ENCODE results near the gene ENDOD1. TPM values are rescaled to one million over a fixed set of nuclear protein-coding genes. Genes with fewer than 3 reads are reported as not detected.
"Not testable (repeated sequence)": the region's sequence is repeated elsewhere in the genome, so short reads cannot be mapped to it uniquely, and the experiment has no call there.

The ENDOD1 gene
- total RNA-seq, 1 experiment from 2014 or later = 28.2 TPM

DNA sequence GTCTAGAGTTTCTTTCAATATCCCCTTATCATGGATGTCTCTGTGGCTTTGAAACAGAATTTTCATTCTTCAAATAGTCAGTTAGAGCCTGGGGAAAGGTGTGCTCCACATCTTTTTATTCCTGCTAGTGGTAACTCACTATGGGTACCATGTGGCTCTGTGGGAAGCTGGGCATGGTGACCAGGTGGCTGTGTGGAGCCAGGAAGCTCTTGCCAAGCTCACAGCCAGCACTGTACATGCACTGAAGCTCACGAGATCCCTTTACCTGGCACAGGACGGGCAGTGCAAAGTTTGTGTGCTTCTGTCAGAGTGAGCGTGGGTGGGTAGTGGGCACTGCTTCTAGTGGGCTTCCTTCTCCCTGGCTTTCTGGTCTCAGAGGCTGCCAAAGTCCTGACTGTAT, 46.7 kb upstream of the ENDOD1 start:
- Histone ChIP-seq H3K27me3 (ENCODE audit: control insufficient read depth, insufficient read depth, low read length) (peaks cover 27% of the 10 kb centered on the region), H3K4me3 (ENCODE audit: low read depth in 2 of 2, low read length in 2 of 2) (no peak overlapping the region), H3K27ac (ENCODE audit: low read length) (no peak overlapping the region), H3K36me3 (ENCODE audit: control insufficient read depth, insufficient read depth, low read length) (no peaks in the 10 kb centered on the region), H3K9me3 (ENCODE audit: control insufficient read depth, insufficient read depth, low read depth, low read length) (no peaks in the 10 kb centered on the region), H3K4me1 (ENCODE audit: control insufficient read depth, insufficient read depth, low read length) (no peaks in the 10 kb centered on the region)
- in situ Hi-C loops (cut with HindIII; ENCODE audit: low pct_unique_long_range_greater_than_20kb, low sequenced_read_pairs) (no loop called here), intact Hi-C loops (cut with micrococcal nuclease; ENCODE audit: unreplicated experiment) (no loop called here)
- BruUV-seq (replicated peaks) = no TSS peak
- ATAC-seq (no peak), DNase-seq (ENCODE audit: low read depth, low spot score) (no peak)
- CTCF ChIA-PET = no interaction called here
- TF ChIP-seq TCF7L2 (IDR thresholded peaks at IDR 0.05; ENCODE audit: low read depth, low read length) = no peak
- POLR2A ChIA-PET = no interaction called here

DNA sequence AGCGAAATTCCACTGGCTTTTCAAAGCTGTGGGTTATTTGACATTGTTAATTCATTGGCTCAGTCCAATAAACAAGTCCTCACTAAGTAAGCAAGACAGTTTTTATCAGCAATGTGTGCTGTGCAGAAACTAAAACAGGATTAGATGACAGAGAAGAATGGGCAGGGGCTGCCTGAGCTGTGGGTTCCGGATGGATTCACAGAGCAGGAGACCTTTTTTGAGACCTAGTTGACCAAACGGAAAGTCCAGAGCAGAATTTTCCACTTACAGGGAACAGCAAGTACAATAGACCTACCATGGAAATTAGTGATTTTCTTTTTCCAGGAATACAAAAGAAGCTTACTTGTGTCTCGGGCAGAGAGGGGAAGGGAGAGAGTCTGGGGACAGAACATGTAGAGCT, 45.6 kb upstream of the ENDOD1 start:
- TF ChIP-seq POLR2AphosphoS5 (IDR thresholded peaks at IDR 0.05; ENCODE audit: low read depth, low read length) = no peak

DNA sequence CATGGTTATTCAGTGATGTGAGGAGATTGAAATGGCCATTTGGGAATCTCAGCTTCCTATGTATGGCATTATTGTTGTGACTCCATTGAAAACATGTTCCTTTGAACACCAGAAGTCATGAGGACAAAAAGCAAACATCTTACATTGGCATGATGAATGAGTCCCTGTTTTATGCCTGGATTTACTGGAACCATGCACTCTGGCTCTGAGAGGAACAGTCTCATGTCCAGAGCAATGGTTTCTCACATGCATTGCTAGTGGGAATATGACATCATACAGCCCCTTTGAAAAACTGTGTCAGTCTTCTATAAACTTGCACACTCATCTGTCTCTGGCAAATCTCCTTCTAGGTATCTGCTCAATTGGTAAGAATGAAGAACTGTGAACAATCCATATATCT, 43.8 kb upstream of the ENDOD1 start:
- Histone ChIP-seq H3K27me3 (ENCODE audit: control insufficient read depth, insufficient read depth, low read length) (peaks cover 34% of the 10 kb centered on the region), H3K36me3 (ENCODE audit: control insufficient read depth, insufficient read depth, low read length) (no peaks in the 10 kb centered on the region), H3K4me3 (ENCODE audit: low read depth in 2 of 2, low read length in 2 of 2) (no peak overlapping the region), H3K9me3 (ENCODE audit: control insufficient read depth, insufficient read depth, low read depth, low read length) (no peaks in the 10 kb centered on the region), H3K4me1 (ENCODE audit: control insufficient read depth, insufficient read depth, low read length) (no peaks in the 10 kb centered on the region), H3K27ac (ENCODE audit: low read length) (no peak overlapping the region)
- ATAC-seq (no peak), DNase-seq (ENCODE audit: low read depth, low spot score) (no peak)
- ChIA-PET POLR2A (interaction anchor here (0.6 kb wide), 1 partner anchor 261 kb away, joined by 5 read pairs; no protein-coding TSS in a partner anchor), CTCF (no interaction called here)
- in situ Hi-C loops (cut with HindIII; ENCODE audit: low pct_unique_long_range_greater_than_20kb, low sequenced_read_pairs) (no loop called here), intact Hi-C loops (cut with micrococcal nuclease; ENCODE audit: unreplicated experiment) (no loop called here)
- BruUV-seq (replicated peaks) = no TSS peak
- TF ChIP-seq SIN3A (IDR thresholded peaks at IDR 0.05; ENCODE audit: borderline replicate concordance, insufficient read depth, low read depth, low read length) = no peak
- TF ChIP-seq TCF7L2 (IDR thresholded peaks at IDR 0.05; ENCODE audit: low read depth, low read length) = no peak
- TF ChIP-seq, protein P1, sequence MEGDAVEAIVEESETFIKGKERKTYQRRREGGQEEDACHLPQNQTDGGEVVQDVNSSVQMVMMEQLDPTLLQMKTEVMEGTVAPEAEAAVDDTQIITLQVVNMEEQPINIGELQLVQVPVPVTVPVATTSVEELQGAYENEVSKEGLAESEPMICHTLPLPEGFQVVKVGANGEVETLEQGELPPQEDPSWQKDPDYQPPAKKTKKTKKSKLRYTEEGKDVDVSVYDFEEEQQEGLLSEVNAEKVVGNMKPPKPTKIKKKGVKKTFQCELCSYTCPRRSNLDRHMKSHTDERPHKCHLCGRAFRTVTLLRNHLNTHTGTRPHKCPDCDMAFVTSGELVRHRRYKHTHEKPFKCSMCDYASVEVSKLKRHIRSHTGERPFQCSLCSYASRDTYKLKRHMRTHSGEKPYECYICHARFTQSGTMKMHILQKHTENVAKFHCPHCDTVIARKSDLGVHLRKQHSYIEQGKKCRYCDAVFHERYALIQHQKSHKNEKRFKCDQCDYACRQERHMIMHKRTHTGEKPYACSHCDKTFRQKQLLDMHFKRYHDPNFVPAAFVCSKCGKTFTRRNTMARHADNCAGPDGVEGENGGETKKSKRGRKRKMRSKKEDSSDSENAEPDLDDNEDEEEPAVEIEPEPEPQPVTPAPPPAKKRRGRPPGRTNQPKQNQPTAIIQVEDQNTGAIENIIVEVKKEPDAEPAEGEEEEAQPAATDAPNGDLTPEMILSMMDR (IDR thresholded peaks at IDR 0.05) = no peak
- TF ChIP-seq, protein P2, sequence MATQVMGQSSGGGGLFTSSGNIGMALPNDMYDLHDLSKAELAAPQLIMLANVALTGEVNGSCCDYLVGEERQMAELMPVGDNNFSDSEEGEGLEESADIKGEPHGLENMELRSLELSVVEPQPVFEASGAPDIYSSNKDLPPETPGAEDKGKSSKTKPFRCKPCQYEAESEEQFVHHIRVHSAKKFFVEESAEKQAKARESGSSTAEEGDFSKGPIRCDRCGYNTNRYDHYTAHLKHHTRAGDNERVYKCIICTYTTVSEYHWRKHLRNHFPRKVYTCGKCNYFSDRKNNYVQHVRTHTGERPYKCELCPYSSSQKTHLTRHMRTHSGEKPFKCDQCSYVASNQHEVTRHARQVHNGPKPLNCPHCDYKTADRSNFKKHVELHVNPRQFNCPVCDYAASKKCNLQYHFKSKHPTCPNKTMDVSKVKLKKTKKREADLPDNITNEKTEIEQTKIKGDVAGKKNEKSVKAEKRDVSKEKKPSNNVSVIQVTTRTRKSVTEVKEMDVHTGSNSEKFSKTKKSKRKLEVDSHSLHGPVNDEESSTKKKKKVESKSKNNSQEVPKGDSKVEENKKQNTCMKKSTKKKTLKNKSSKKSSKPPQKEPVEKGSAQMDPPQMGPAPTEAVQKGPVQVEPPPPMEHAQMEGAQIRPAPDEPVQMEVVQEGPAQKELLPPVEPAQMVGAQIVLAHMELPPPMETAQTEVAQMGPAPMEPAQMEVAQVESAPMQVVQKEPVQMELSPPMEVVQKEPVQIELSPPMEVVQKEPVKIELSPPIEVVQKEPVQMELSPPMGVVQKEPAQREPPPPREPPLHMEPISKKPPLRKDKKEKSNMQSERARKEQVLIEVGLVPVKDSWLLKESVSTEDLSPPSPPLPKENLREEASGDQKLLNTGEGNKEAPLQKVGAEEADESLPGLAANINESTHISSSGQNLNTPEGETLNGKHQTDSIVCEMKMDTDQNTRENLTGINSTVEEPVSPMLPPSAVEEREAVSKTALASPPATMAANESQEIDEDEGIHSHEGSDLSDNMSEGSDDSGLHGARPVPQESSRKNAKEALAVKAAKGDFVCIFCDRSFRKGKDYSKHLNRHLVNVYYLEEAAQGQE (IDR thresholded peaks at IDR 0.05; ENCODE audit: insufficient read depth in 1 of 2, low read depth in 2 of 2, low read length in 1 of 2) = no peak
- TF ChIP-seq POLR2AphosphoS5 (IDR thresholded peaks at IDR 0.05; ENCODE audit: low read depth, low read length) = no peak

More for the DNA sequence above, 45.6 kb upstream of the ENDOD1 start:
- no peaks in the 10 kb centered on the region for H3K4me1 ChIP-seq (ENCODE audit: control insufficient read depth, insufficient read depth, low read length)
- H3K9me3 ChIP-seq (ENCODE audit: control insufficient read depth, insufficient read depth, low read depth, low read length) = no peaks in the 10 kb centered on the region
- intact Hi-C loops (cut with micrococcal nuclease; ENCODE audit: unreplicated experiment) = no loop called here
- H3K27me3 ChIP-seq (ENCODE audit: control insufficient read depth, insufficient read depth, low read length) = peaks cover 34% of the 10 kb centered on the region
- H3K36me3 ChIP-seq (ENCODE audit: control insufficient read depth, insufficient read depth, low read length) = no peaks in the 10 kb centered on the region
- DNase-seq (ENCODE audit: low read depth, low spot score) (no peak), ATAC-seq (no peak)
- POLR2A ChIA-PET = no interaction called here
- H3K27ac ChIP-seq (ENCODE audit: low read length) = no peak overlapping the region
- CTCF ChIA-PET = no interaction called here
- in situ Hi-C loops (cut with HindIII; ENCODE audit: low pct_unique_long_range_greater_than_20kb, low sequenced_read_pairs) = no loop called here
- BruUV-seq (replicated peaks) = no TSS peak
- no peak overlapping the region for H3K4me3 ChIP-seq (ENCODE audit: low read depth in 2 of 2, low read length in 2 of 2)

DNA sequence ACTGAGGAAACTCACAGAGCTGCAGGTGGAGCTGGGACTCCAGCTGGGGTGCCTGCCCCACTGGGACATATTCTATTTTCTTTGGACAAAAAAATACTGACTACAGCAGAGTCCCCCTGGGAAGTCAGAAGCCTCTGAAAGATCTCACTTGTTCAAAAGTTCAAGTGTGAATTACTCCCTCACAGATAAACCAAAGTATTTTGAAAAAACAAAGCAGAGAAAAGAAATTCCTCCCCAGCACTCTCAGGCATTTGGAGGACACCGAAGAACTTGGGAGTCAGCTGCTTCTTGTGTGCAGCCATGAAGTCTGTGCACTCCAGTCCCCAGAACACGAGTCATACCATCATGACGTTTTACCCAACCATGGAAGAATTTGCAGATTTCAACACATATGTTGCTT, 40.5 kb upstream of the ENDOD1 start, which contains the start of gene KDM4F:
TSS of gene KDM4F (plus strand) at position 301 of the 400 bp plus-strand sequence.
- CTCF ChIA-PET; DNase-seq (ENCODE audit: low read depth, low spot score); in situ Hi-C loops (cut with HindIII; ENCODE audit: low pct_unique_long_range_greater_than_20kb, low sequenced_read_pairs); H3K27ac ChIP-seq (ENCODE audit: low read length); intact Hi-C loops (cut with micrococcal nuclease; ENCODE audit: unreplicated experiment); H3K4me3 ChIP-seq (ENCODE audit: low read depth in 2 of 2, low read length in 2 of 2); H3K9me3 ChIP-seq (ENCODE audit: control insufficient read depth, insufficient read depth, low read depth, low read length); POLR2A ChIA-PET; ATAC-seq; BruUV-seq (replicated peaks); H3K4me1 ChIP-seq (ENCODE audit: control insufficient read depth, insufficient read depth, low read length); H3K36me3 ChIP-seq (ENCODE audit: control insufficient read depth, insufficient read depth, low read length): not testable (repeated sequence)
- peaks cover 27% of the 10 kb centered on the region for H3K27me3 ChIP-seq (ENCODE audit: control insufficient read depth, insufficient read depth, low read length)
